ENCODE data around the gene NME1.

DNA sequence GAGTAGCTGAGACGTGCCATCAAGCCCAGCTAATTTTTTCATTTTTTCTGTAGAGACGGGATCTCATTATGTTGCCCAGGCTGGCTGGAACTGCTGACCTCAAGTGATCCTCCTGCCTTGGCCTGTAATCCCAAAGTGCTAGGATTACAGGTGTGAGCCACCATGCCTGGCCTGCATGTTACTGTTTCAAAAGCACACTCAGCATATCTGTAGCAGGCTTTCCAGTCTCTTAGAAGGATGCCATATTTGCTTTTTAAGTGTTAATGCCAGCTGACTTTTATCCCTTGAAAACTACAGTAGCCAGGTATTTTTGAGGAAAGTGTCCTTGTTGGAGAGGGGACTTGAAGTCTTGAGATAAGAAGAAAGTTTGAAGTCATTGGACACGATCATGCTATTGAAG lies 17.4 kb upstream of the NME1 start:
- TF ChIP-seq REST (IDR thresholded peaks at IDR 0.05; ENCODE audit: insufficient read depth in 1 of 2, low read depth in 2 of 2, low read length in 1 of 2) (no peak), TCF7L2 (IDR thresholded peaks at IDR 0.05; ENCODE audit: low read depth, low read length) (no peak)
- TF ChIP-seq, protein P1, sequence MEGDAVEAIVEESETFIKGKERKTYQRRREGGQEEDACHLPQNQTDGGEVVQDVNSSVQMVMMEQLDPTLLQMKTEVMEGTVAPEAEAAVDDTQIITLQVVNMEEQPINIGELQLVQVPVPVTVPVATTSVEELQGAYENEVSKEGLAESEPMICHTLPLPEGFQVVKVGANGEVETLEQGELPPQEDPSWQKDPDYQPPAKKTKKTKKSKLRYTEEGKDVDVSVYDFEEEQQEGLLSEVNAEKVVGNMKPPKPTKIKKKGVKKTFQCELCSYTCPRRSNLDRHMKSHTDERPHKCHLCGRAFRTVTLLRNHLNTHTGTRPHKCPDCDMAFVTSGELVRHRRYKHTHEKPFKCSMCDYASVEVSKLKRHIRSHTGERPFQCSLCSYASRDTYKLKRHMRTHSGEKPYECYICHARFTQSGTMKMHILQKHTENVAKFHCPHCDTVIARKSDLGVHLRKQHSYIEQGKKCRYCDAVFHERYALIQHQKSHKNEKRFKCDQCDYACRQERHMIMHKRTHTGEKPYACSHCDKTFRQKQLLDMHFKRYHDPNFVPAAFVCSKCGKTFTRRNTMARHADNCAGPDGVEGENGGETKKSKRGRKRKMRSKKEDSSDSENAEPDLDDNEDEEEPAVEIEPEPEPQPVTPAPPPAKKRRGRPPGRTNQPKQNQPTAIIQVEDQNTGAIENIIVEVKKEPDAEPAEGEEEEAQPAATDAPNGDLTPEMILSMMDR (IDR thresholded peaks at IDR 0.05), result no peak

All from Panc1 (cell line).